GM19193 (cell line): Measurements from ENCODE around the gene GJB6.

Source experiments
- POLR2A ChIP-seq: IDR thresholded peaks from 4 replicates; pipeline ENCODE4 v1.6.1; 2011; ENCODE audit not compliant: insufficient read depth, insufficient read length; ENCODE audit errors: extremely low read depth

The GJB6 gene

GRCh38 chr13:20231839-20232555 lies at the start of gene GJB6:
Gene GJB6 (minus strand): TSS chr13:20232319. CDS start chr13:20223480, 8,839 bp downstream.
- no peak for TF ChIP-seq POLR2A

DNA sequence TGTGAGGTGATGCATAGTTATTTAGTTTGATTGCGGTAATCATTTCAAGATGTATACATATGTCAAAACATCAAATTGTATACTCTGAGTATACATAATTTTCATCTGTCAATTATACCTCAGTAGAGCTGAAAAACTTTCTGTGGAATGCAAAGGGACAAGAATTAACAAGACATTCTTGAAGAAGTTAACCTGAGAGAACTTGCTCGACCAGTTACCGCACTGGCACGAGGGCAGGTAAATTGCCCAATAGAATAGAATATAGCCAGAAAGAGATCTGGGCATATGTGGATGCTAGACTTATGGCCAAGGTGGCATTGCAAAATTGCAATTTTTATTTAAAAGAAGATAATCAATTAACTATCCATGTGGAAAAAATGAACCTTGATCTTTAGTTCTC lies 42.3 kb upstream of the GJB6 start:
- no peak for TF ChIP-seq POLR2A

- TF ChIP-seq POLR2A = no peak
Measured at GRCh38 chr13:20272588-20273171, 40.6 kb upstream of the GJB6 start.

DNA sequence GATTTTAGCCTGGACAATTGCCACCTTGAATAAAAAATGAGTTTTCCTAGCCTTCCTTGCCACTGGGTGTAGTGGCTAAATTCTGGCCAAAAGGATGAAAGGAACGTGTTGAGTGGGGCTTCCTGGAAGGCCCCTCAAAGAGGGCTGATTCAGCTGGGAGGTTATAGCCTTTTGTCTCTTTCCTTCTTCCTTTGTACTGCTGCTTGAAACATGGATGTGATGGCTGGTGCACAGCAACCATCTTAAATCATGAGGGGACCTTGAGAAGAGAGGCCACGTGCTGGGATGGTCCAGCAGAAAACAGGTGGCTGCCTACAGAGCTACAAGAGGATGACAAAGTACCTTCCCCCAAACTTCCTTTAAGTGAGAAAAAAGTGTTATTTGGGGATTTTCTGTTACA lies 40.0 kb upstream of the GJB6 start:
- no peak for TF ChIP-seq POLR2A

DNA sequence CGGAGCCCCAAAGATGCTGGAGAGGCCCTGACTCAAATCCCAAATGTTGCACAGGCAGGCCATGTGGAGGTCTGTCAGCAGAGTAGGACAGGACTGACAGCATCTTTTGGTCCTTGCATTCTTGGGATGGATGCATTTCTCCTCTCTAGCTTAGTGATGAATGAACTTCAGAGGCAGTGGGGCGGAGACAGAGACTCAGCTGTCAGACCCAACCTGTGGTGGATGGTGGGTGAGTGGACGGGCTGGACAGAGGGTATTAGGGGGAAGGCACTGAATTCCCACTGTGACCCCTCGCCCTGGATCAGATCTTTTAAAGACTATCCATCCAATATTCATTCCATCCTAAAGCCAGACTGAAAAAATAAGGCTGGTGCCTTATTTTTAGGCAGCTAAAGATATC lies 39.3 kb upstream of the GJB6 start:
- TF ChIP-seq POLR2A = no peak

- no peak for TF ChIP-seq POLR2A
Measured at GRCh38 chr13:20270163-20270865, 38.2 kb upstream of the GJB6 start.

GRCh38 chr13:20264271-20265018 lies 32.3 kb upstream of the GJB6 start:
- no peak for TF ChIP-seq POLR2A

GRCh38 chr13:20263393-20264044 lies 31.4 kb upstream of the GJB6 start:
- no peak for TF ChIP-seq POLR2A

GRCh38 chr13:20258963-20259288 lies 26.8 kb upstream of the GJB6 start:
- no peak for TF ChIP-seq POLR2A

- no peak for TF ChIP-seq POLR2A
Measured at GRCh38 chr13:20258208-20258962, 26.3 kb upstream of the GJB6 start.

GRCh38 chr13:20254076-20254475 lies 22.0 kb upstream of the GJB6 start:
- TF ChIP-seq POLR2A = no peak

- TF ChIP-seq POLR2A = no peak
Measured at GRCh38 chr13:20249913-20250312, 17.8 kb upstream of the GJB6 start.

GRCh38 chr13:20247963-20248362 lies 15.8 kb upstream of the GJB6 start:
- no peak for TF ChIP-seq POLR2A

DNA sequence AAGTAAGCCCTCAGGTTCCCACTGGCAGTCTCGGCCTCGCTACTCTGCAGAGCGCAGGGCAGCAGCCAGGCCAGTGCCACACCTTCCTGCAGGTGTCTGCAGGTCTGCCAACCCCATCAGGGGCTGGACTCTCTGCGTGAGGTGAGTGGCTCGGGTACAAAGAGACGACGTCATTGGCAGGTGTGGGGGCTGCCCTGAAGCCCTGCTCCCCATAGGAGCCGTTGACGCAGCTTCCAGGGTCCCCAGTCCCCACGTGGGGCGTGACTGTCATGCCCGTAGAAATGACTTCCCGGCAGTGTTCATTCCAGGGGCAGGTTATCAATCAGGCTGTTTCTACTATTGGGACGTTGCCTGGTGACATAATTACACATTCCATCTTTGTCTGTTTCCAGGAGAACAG lies 15.3 kb upstream of the GJB6 start:
- no peak for TF ChIP-seq POLR2A

DNA sequence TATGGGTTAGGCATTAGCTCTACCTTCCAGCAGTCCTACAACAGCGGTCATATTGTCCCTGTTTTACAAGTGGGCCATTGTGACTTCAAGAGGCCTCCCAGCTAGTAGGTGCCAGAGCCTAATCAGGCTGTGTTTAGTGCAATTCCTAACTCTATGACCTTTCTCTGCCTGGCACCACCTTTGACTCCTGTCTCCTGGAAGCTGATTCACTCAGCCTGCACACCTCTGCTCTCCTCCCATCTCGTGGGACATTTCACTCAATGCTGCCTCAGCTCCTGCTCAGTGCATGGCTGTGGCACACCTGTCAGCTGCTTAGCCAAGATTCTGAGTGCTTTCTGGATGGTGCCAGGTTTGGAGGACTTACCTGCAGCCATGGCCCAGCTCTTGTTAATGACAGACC lies 9.5 kb upstream of the GJB6 start:
- TF ChIP-seq POLR2A = no peak

GRCh38 chr13:20239748-20240147 lies 7.6 kb upstream of the GJB6 start:
- TF ChIP-seq POLR2A = no peak
